HG02571 (cell line): ENCODE data around the gene MKNK2.

Experiments used
- ATAC-seq: cut with Tn5 transposase; IDR thresholded peaks from one replicate; pipeline ENCODE4 v1.9.1; 2021; ENCODE audit warnings: mild to moderate bottlenecking, moderate library complexity; ENCODE audit not compliant: unreplicated experiment

MKNK2 gene

DNA sequence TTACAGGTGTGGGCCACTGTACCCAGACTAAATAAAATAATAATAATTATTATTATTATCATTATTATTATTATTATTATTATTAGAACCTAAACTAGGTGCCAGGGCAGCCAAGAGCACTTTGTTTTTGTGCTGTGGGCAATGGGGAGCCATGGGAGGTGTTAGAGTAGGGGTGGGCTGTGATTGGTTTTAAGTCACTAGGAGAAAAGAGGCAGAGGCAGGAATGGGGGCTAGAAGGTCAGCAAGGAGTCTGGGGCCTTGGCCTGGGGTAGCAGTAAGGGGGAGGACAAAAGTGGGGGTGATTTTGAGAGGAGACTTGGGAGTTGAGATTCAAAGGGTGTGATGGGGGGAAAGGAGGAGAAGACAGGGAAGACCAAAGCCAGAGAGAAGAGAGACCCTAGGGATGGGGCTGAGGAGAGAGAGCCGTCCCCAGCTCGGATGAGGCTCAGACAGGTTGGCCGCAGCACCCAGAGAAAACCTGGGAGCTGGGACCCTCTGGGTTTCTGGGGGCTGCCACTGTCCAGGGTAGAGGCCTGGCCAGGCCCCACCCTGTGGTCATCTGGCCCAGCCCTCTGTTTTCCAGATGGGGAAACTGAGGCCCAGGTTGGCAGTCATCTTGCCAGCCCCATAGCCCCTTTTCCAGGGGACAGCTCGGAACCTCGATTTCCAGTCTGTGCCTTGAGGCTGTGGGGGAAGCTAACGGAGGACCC lies 17.8 kb downstream of the MKNK2 start:
- no peak for ATAC-seq

DNA sequence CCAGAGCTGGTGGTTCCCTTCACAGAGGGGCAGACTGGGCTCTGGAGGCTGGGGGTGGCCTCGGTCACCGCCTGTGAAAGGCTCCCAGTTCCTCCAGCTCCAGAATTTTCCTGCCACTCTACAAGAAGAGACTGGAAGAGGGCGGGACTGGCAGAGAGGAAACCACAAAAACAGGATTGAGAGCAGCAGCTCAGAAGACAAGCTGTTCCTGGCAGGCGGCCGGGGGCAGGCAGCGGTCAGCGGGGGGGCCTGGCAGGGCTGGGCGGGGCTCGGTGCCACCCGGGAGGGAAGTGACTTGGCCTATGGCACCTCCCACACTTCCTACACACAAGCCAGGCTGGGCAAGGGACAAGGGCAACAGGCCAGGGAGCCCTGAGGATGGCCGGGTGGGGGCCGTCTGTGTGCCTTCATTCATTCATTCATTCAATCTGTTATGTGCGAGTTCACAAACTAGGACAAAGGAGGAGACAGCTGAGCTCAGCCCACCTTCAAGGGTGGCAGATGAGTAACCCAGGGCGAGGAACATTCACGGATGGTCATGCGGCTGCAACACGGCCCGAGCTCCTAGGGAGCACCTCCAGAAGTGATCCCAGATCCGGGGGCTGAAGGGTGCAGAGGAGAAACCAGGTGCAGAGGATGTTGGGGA lies 18.6 kb downstream of the MKNK2 start:
- ATAC-seq = no peak

DNA sequence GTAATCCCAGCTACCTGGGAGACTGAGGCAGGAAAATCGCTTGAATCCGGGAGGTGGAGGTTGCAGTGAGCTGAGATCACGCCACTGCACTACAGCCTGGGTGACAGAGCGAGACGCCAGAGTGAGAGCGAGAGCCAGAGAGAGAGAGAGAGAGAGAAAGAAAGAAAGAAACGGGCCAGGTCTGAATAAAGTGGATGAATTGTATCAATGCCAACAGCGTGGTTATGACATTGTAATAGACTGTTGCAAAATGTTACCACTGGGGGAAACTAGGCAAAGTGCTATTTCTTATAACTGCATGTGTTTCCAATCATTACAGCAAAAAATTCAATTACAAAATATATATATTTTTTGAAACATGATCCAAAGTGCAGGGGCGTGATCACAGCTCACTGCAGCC lies 23.7 kb downstream of the MKNK2 start:
- ATAC-seq = no peak

DNA sequence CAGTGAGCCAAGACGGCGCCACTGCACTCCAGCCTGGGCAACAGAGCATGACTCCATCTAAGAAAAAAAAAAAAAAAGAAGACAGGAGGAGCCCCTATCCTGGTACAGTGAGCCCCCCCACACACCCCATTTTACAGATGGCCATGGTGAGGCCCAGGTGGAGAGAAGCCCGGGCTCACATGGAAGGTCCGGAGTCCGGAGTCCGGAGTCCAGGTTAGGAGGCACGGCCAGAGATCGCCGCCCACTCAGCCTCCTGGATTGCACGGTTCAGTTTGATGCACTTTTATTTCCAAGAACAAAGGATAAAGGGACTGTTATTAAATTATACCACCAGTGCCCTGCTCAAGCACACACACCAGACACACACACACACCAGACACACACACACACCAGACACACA lies 24.3 kb downstream of the MKNK2 start:
- ATAC-seq = no peak

DNA sequence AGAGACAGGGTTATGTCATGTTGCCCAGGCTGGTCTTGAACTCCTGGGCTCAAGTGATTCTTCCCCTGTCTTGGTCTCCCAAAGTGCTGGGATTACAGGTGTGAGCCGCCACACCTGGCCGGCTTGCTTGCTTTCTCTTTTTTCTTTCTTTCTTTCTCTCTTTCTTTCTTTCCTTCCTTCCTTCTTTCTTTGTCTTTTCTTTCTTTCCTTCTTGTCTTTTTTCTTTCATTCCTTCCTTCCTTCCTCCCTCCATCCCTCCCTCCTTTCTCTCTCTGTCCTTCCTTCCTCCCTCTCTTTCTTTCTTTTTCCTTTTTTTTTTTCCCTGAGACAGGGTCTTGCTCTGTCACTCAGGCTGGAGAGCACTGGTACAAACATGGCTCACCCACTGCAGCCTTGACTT lies 28.8 kb downstream of the MKNK2 start:
- no peak for ATAC-seq

DNA sequence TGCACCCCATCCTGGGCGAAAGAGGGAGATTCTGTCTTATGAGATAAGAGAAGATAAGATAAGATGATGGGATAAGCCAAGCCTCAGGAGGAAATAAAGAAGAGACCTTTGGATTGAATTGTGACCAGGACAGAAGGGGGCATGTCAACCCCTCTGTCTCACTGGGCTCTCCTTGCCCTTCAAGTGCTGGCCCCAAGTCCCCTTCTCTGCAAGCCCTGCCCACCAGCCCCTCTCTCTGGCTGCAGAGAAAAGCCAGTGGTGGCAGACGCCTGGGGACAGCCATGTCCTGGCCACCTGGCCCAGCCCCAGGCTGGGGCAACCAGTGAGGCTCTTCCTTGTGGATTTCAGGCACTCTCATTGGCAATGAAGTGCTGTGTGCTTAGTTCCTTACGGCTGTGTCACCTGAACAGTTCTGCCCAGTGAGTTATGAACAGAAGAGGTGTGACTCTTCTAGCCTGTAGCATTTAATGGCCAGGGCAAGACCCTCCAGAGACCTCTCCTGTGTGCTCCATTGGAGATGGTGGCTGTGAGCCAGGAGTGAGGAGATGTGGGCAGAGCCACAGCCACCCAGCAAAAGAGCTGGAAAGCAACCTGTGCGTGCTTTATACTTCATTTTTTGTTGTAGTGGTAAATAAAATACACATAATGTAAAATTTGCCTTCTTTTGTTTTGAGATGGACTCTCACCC lies 29.4 kb downstream of the MKNK2 start:
- ATAC-seq = no peak

DNA sequence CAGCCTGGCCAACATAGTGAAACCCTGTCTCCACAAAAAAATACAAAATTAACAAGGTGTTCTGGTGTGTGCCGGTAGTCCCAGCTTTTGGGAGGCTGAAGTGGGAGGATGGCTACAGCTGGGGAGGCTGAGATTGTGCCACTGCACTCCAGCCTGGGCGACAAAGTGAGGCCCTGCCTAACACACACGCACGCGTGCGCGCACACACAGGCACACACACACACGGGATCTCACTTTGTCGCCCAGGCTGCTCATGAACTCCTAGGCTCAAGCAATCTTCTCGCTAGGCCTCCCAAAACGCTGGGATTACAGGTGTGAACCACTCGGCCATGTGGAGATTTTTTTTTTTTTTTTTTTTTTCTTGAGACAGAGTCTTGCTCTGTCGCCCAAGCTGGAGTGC lies 32.3 kb downstream of the MKNK2 start:
- ATAC-seq = no peak

DNA sequence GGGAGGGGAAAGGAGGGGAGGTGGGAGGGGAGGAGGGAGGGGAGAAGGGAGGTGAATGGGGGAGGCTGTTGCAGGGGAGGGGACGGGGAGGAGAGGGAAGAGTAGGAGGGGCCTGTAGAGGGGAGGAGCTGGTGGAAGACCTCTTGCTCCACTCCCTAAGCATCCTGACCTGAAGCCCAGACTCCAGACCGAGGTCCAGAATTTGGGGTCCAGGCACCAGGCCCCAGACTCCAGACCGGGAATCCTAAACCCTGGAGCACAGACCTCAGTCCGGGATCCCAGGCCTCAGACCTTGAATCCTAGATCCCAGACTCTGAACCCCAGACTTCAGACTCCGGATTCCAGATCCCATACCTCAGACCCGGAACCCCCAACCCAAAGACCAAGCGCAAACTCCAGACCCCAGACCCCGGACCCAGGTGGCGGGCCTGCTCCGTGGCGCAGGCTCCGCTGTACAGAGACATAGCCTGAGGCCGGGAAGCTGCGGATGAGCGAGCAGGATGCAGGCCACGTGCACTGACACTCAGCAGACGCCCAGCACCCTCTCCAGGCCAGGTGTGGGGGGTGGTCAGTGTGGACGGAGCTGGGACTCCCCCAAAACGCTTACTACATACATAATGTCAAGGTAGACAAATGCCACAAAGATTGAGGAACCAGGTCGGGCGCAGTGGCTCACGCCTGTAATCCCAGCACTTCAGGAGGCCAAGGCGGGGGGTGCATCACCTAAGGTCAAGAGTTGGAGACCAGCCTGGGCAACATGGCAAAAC lies 34.8 kb downstream of the MKNK2 start:
- ATAC-seq = no peak

DNA sequence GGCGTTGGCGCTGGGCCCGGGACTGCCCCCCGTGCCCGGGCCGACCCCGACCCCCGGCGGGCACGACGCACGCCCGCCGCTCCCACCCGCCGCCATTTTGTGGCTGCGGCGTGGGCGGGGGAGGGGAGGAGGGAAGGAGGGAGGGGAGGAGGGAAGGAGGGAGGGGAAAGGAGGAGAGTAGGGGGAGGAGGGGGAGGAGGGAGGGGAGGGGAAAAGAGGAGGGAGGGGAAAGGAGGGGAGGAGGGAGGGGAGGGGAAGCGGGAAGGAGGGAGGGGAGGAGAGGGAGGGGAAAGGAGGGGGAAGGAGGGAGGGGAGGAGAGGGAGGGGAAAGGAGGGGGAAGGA lies 35.5 kb downstream of the MKNK2 start, which contains the start of gene BTBD2:
Gene BTBD2 (minus strand): TSS at position 107 of the 343 bp plus-strand sequence. CDS start 11 bp downstream, at position 96.
- no peak for ATAC-seq

DNA sequence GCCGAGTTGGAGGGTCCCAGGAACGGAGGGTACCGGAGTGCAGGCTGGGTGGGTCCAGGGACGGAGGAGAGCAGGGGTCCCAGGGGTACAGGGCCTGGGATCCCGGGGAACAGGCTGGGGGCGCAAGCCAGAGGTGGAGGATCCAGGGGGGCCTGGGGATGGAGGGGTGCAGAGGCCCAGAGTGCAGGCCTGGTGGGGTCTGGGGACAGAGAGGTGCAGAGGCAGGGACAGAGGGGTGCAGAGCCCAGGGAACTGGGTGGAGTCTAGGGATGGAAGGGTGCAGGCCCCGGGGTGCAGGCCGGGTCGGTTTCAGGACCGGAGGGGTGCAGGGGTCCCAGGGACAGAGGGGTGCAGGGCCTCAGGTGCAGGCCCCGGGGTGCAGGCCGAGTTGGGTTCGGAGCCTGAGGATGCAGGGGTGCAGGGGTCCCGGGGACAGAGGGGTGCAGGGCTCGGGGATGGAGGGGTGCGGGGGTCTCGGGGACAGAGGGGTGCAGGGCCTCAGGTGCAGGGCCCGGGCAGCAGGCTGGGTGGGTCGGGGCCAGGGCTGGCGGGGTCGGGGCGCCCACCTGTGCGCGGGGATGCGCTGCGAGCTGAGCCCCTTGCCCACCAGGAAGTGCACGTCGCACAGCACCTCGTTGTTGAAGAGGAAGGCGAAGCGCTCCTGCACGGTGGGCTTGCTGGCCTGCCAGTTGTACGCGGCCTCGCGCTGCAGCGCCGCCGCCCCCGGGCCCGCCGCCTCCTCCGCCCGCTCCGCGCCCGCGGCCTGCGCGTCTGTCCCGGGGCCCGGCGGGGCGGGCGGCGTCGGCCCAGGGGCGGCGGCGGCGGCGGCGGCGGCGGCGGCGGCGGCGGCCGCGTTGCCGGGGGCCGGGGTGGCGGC lies 36.1 kb downstream of the MKNK2 start:
- ATAC-seq = no peak

DNA sequence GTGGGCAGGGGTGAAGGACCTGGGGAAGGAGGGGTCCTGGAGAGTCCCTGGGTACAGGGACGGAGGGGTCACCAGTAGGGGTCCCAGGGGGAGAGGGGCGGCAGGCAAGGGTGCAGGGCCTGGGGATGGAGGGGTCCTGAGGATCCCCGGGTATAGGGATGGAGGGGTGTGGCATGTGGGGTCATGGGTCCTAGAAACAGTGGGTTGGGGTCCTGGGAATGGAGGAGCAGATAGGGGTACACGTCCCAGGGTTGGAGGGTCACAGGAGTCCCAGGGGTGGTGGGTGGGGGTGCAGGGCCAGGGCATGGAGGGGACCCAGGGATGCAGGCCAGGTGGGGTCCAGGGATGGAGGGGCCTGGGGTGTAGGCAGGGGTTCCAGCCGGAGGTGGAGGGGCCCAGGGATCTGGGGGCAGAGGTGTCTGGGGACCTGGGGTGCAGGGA lies 36.9 kb downstream of the MKNK2 start:
- ATAC-seq = no peak

DNA sequence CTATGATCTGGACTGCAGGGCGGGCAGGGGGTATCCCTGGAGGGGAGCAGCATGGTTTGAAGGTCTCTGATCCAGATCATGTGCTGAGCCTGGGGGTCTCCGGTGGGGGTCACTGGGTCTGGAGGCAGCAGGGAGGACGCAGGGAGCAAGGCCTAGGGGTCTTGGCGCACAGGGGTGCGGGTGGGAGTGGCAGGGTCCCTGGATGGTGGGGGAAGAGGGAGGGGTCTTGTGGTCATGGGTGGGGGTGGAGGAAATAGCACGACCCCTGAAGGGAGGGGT lies 37.4 kb downstream of the MKNK2 start:
- ATAC-seq = no peak

DNA sequence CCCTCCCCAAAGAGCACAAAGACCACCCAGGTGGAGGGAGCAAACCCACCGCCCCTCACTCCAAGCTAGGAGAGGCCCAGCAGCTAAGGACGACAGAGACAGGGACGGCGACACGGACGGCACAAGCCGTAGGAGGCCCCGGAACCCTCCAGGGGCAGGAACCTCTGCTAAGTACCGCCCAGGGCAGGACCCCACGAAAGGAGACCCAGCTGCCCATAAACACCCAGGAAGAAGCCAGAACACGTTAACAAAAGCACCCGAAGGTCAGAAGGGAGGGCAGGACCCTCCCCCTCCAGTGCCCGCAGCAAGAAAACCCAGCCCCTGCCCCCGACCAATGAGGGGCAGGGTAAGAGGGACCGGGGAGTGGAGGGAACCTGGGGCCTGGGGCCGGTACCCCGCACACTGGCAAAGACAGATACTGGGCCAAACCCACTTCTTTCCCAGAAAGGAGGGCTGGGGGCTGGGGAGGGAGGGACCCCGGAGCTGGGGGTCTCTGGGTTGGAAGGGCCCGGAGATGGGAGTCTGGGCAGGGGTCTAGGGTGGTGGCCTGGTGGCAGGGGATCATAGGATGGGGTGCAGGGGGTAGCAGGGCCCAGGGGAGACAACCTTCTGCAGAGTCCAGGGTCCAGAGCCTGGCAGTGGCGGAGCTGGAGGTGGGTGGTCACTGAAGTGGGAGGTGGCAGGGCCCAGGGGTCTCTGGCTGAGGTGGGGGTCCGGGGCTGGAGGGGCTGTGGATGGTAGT lies 37.9 kb downstream of the MKNK2 start:
- ATAC-seq = no peak

DNA sequence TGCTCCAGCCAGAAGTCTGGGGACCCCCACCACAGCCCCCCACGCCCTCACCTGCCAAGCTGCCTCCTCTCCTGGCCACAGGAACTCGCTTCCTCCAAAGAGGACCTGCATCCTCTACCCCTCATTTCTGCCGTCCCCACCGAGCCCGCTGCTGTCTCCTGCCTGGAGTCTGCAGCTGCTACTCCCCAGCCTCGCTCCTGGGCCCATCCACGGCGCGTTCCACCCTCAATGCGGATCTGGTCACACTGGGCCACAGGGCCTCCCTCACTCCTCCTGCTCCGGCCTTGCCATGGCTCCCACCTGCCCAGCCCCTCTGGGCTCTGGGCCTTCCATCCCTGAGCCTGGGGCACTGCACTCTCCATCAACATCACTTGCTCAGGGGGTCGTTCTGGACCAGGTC lies 39.9 kb downstream of the MKNK2 start:
- ATAC-seq = no peak

DNA sequence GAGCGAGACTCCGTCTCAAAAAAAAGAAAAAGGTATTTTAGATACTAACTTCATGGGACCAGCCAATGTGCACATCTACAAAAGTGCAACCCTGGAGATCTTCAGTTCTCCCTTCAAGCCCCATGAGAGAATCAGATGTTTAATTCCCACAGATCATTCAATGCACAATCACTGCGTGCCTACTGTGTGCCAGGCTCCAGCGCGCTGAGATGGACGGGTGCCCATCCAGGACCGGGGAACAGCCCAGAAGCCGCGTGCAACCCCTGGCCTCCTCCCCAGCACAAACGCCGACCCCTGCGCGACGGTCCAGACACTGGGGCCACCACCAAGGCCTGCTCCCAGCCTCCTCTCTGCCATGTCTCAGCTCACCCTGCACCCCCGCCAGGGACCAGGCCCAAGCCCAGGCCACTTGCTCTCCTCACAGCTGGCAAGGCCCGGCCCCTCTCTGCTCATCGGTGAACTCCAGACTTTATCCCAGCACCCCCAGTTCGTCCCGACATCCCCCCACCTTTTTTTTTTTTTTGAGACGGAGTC lies 40.8 kb downstream of the MKNK2 start:
- ATAC-seq = no peak

DNA sequence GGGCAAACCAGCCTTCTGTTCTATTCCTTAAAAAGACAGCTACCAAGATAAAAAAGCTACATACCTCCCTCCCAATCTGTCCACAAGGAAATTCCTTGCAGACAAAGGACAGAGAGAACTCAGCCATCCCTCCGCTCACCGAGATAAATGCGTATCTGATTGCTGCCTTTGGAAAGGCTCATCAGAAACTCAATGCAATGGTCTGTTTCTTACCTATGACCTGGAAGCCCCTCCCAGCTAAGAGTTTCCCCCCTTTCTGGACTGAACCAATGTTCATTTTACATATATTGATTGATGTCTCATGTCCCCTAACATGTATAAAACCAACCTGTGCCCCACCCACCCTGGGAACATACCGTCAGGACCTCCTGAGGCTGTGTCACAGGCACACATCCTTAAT lies 47.2 kb downstream of the MKNK2 start:
- ATAC-seq = no peak

DNA sequence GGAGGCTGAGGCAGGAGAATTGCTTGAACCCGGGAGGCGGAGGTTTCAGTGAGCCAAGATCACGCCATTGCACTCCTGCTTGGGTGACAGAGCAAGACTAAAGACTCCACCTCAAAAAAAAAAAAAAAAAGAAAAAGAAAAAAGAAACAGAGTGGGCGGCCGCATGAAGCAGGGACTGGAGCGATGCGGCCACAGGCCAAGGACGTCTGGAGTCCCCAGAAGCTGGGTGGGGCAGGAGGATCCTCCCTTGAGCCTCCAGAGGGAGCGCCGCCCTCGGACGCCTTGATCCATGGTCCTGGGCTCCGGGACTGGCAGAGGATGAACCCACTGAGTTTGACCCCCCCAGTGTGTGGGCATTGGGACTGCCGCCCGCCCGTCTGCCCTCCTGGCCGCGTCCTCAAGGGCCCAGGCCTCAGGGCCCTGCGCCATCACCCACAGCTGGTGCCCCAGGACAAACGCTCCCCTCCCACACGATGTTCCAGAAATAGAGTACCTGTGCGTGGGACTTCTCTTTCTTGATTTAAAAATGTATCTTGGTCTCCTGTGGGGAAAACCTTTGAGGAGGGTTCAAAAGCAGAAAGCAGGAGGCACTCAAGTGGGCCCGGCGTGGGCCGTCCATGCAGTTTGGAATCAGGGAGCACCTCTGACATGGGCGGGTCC lies 51.1 kb downstream of the MKNK2 start:
- no peak for ATAC-seq

DNA sequence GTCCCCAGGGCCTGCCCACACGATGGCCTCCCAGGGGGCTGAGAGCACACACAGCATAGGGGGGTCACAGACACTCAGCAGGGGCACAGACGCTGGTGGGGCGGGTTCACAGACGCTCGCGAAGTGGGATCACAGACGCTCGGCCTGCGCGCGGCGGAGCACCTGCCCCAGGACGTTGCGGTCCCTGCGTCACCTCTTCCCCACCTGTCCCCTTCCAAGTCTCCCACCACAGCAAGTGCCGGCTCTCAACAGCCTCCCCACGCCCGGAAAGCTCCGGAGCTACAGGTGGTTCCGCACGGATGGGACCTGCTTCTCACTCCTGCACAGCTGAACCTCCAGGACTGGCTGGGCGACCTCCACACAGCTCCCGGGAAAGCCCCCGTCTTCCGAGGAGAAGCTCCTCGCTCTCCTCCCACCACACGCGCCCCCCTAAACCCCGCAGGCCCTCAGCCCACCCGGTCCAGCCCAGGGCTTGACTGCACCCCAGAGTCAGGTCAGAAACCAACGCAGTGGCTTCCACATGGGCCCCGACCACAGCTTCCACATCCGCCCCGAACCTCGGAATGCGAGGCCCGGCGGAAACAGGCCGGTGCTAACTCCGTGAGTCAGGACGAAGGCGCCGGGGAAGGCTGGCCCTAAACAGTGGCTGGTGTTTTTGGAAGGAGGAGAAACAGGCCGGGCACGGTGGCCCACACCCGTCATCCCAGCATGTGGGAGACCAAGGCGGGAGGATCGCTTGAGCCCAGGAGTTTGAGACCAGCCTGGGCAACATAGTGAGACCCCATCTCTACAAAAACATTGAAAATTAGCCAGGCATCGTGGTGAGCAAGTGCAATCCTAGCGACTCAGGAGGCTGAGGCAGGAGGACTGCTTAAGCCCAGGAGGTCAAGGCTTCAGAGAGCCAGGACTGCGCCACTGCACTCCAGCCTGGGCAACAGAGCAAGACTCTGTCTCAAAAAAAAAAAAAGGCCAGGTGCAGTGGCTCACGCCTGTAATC lies 52.0 kb downstream of the MKNK2 start:
- no peak for ATAC-seq
